Measurements from ENCODE around the gene GASK1B.

GRCh38 chr4:158169931-158170690 lies 2.7 kb downstream of the GASK1B start:
- TF ChIP-seq POLR2A (IDR thresholded peaks at IDR 0.05) (no peak), CTCF (IDR thresholded peaks at IDR 0.05) (no peak), EP300 (IDR thresholded peaks at IDR 0.05; ENCODE audit: low read depth) (no peak), POLR2AphosphoS5 (IDR thresholded peaks at IDR 0.05) (no peak)
